ENCODE data around the gene ARHGAP44.

DNA sequence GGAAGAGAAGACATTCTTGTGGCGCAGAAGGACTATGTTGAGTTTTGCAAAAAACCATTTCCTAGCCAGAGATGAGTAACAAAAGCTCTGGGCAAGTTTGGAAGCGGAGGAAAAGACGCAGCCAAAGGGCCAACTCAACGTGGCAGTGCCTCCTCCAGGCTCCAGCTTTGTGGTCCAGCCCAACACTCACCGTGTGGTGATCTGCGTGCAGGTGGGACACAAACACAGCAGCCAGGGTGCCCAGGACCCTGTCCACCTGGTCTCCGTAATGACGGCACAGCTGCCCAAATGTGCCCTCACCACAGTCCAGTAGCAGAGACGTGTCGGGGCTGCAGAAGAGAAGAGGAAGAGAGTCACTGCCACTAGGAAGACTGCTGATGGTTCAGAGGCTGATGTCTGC is 207.1 kb downstream of the ARHGAP44 start:
- TF ChIP-seq, protein P1, sequence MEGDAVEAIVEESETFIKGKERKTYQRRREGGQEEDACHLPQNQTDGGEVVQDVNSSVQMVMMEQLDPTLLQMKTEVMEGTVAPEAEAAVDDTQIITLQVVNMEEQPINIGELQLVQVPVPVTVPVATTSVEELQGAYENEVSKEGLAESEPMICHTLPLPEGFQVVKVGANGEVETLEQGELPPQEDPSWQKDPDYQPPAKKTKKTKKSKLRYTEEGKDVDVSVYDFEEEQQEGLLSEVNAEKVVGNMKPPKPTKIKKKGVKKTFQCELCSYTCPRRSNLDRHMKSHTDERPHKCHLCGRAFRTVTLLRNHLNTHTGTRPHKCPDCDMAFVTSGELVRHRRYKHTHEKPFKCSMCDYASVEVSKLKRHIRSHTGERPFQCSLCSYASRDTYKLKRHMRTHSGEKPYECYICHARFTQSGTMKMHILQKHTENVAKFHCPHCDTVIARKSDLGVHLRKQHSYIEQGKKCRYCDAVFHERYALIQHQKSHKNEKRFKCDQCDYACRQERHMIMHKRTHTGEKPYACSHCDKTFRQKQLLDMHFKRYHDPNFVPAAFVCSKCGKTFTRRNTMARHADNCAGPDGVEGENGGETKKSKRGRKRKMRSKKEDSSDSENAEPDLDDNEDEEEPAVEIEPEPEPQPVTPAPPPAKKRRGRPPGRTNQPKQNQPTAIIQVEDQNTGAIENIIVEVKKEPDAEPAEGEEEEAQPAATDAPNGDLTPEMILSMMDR (optimal IDR thresholded peaks at IDR 0.05 in 1 of 3, IDR thresholded peaks at IDR 0.05 in 1 of 3, conservative IDR thresholded peaks at IDR 0.05 in 1 of 3; ENCODE audit: extremely low read depth in 1 of 3, insufficient read depth in 2 of 3, low read length in 3 of 3): no peak
- no peak for TF ChIP-seq EZH2 (IDR thresholded peaks at IDR 0.05; ENCODE audit: low read length)
